ENCODE measurements around the gene TMEM42.
"Not testable (repeated sequence)": the region's sequence is repeated elsewhere in the genome, so short reads cannot be mapped to it uniquely, and the experiment has no call there.

TMEM42 gene

DNA sequence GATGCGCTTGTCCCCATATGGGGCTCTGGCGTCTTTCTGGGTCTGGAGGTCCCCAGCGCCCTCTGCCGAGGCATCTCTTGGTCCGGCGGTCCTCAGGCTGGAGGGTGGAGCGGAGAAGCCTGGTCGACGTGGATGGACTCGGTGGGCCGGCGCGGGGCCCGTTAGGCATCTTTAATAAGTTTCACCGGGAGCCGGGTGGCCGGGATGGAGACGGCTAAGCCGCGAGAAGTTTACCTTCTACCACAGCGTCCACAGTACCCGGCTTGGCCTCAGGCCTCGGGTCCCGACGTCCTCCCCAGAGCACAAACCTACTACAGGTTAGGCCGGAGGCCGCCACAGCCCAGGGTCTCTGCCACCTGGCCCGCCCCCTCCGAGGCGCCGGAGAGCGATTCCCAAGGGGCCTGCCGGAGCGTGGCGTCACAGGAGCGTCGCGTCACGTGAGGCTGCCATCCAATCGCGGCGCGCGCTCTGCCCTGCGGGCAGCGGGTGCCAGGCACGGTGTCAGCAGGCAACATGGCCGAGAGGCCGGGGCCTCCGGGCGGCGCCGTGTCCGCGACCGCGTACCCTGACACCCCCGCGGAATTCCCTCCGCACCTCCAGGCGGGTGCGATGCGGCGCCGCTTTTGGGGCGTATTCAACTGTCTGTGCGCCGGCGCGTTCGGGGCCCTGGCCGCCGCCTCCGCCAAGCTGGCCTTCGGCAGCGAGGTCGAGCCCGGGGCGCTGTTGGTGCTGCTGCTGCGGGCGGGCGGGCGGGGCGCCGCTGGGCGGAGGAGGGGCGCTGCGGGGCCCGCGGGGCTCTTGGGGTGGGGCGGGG lies at the start of gene TMEM42:
Gene TMEM42 (plus strand): TSS at position 501 of the 814 bp plus-strand sequence. CDS start 13 bp downstream, at position 514.
- DNase-seq (ENCODE audit: low read depth) = peak; percentile 76

GRCh38 chr3:44814751-44815150 lies 47.0 kb upstream of the TMEM42 start:
- no peak for DNase-seq (ENCODE audit: low read depth)

DNA sequence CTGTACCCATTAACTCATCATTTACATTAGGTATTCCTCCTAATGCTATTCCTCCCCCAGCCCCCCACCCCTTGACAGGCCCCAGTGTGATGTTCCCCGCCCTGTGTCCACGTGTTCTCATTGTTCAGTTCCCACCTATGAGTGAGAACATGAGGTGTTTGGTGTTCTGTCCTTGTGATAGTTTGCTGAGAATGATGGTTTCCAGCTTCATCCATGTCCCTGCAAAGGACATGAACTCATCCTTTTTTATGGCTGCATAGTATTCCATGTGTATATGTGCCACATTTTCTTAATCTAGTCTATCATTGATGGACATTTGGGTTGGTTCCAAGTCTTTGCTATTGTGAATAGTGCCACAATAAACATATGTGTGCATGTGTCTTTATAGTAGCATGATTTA lies 45.4 kb upstream of the TMEM42 start:
- not testable (repeated sequence) for DNase-seq (ENCODE audit: low read depth)

DNA sequence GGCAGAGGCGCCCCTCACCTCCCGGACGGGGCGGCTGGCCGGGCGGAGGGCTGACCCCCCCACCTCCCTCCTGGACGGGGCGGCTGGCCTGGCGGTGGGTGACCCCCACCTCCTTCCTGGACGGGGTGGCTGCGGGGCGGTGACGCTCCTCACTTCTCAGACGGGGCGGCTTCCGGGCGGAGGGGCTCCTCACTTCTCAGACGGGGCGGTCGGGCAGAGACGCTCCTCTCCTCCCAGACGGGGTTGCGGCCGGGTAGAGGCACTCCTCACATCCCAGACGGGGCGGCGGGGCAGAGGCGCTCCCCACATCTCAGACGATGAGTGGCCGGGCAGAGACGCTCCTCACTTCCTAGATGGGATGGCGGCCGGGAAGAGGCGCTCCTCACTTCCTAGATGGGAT lies 40.5 kb upstream of the TMEM42 start:
- DNase-seq (ENCODE audit: low read depth) = not testable (repeated sequence)

GRCh38 chr3:44825264-44825925 lies 36.3 kb upstream of the TMEM42 start:
- no peak for DNase-seq (ENCODE audit: low read depth)

GRCh38 chr3:44827196-44827595 lies 34.5 kb upstream of the TMEM42 start:
- DNase-seq (ENCODE audit: low read depth) = no peak

DNA sequence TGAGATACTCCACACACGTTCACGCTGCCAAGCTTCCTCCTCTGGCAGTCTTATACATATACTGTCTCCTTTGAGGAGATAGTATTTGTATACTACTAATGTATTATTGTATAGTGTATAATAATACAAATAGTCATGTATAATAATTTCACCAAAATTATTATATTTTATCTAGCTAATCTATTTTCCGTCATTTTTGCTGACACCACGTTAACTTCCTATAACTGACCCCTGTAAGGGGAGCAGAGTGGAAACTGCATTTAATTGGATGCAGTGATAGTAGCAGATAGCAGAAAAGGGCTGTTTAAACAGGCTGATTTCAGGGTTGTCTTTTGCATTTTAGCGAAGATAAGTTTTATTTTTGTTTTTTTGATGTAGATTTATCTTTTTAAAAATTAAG lies 30.5 kb upstream of the TMEM42 start:
- no peak for DNase-seq (ENCODE audit: low read depth)

GRCh38 chr3:44832032-44832431 lies 29.7 kb upstream of the TMEM42 start:
- no peak for DNase-seq (ENCODE audit: low read depth)

GRCh38 chr3:44832965-44833364 lies 28.7 kb upstream of the TMEM42 start:
- DNase-seq (ENCODE audit: low read depth) = no peak

- DNase-seq (ENCODE audit: low read depth) = no peak
Measured at GRCh38 chr3:44833394-44833793, 28.3 kb upstream of the TMEM42 start.

DNA sequence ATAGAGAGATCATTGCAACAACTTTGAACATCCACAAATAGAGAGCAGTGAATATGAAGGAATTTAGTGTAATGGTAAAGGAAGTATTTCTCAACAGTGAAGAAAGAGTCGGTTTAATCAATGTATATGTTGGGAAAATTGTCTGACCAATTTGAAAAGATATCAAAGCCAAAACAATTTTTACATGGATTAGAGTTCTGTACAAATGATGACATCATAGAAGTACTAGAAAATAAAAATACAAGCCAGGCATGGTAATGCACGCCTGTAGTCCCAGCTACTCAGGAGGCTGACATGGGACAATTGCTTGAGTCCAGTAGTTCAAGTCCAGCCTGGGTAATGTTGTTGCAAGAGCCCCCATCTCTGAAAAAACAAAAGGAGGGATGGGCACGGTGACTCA lies 26.0 kb upstream of the TMEM42 start:
- DNase-seq (ENCODE audit: low read depth) = no peak

DNA sequence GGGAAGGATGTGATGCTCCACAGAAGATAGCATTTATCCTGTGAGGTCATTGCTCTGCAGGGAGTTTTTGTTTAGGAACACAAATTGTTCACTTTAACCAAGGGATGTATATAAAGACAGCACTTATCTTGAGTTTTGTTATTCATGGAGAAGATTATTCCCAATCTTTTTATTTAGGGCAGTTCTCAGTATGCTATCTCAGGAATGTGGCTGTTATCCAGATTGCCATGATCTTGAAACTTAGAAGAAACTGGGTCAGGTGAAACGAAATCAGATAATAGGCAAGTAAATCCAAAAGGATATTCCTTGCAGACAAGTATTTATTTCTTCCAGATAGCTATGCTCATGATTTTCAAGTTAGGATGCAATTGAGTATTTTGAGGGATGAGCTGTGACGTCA lies 19.3 kb upstream of the TMEM42 start:
- no peak for DNase-seq (ENCODE audit: low read depth)

- no peak for DNase-seq (ENCODE audit: low read depth)
Measured at GRCh38 chr3:44845528-44846520, 15.9 kb upstream of the TMEM42 start.

GRCh38 chr3:44848634-44849033 lies 13.1 kb upstream of the TMEM42 start:
- DNase-seq (ENCODE audit: low read depth) = no peak

GRCh38 chr3:44856663-44857062 lies 5.0 kb upstream of the TMEM42 start:
- not testable (repeated sequence) for DNase-seq (ENCODE audit: low read depth)

DNA sequence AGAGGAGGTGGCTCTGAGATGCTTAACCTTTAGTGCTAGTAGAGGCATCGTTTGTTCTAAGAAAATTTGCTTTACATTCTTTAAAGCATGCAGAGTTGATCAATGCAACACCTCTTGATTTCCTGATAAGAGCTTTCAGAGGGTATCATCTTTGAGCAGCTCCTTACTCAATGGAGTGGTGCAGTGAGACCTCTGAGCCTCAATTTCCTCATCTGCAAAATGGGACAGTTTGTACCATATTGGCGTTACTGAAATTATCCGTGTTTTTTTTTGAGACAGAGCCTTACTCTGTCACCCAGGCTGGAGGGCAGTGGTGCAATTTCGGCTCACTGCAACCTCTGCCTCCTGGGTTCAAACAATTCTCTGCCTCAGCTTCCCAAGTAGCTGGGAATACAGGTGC lies 1.6 kb upstream of the TMEM42 start:
- DNase-seq (ENCODE audit: low read depth) = no peak

DNA sequence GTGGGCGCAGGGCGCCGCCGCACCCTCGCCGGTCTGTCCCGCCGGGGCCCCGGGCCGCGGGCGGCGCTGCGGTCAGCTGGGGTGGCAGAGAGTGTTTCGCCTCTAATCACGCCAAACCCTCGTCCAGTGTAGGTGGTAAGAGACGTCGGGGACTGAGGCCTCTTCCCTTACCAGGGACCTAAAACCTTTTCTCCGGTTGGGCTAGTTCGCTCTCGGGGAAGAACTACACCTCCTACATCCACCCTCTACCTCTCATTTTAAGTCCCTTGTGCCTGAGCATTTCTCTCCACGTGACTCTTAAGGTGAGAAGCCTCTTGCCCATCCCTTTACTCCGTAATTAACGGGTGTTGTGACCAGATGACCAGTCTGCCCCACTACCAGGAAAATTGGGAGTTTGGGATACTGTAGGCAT lies 520 bp downstream of the TMEM42 start:
- peak; percentile 6 for DNase-seq (ENCODE audit: low read depth)

GRCh38 chr3:44865272-44866035 lies 3.7 kb downstream of the TMEM42 start:
- no peak for DNase-seq (ENCODE audit: low read depth)

- DNase-seq (ENCODE audit: low read depth) = no peak
Measured at GRCh38 chr3:44867421-44868111, 5.9 kb downstream of the TMEM42 start.

DNA sequence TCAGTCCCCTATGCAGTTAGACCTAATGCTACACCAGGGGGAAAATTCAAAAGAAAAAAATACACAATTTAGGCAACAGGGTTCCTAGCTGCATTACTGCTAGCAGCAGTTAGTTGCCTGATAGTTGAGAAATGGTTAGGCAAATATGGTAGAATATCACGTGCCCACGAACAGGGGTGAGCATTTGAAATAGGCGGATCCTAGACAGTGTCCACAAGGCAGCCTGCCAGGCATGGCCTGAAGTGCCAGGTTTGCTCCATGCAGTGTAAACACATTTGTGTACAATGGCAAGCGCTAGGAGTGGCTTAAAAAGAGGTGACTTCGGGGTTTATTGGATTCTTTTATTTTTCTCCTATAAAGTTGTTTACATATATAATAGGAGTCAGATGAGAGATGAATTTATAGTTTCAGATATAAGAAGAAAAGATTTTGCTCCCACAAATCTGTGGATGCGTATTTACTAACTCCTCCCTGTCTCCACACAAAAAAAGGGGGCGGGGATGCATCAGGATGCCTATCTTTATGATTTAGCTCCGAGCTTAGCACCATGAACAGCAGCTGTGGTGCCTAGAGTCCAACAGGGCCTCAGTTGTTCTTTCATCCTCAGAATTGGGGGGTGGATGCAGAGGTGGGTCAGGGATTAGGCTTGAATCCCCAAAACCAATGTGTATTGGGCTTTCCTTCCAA lies 8.8 kb downstream of the TMEM42 start:
- no peak for DNase-seq (ENCODE audit: low read depth)
